OCI-LY3 (cell line): ENCODE data around the gene ITPR1.

ENCODE experiments used
- H2AFZ ChIP-seq: fragments of 200-600, 300-600 bp; shearing (Covaris generic); 2 replicates; pipeline ENCODE4 v1.6.0; 2014; ENCODE audit warnings: antibody characterized with exemption, low read depth, low read length
- H3K27ac ChIP-seq: fragments of 200-600, 300-600 bp; sonication (generic); 2 replicates; pipeline ENCODE4 v1.5.1; 2014; ENCODE audit warnings: mild to moderate bottlenecking, low read length, moderate library complexity, mixed read lengths
- H3K27me3 ChIP-seq: fragments of 200-600, 300-600 bp; sonication (generic); 2 replicates; pipeline ENCODE4 v1.6.1; 2014; ENCODE audit warnings: low read depth, low read length, mixed read lengths
- H3K36me3 ChIP-seq: fragments of 200-600, 300-600 bp; sonication (generic); replicated peaks from 2 replicates; pipeline ENCODE3; 2014; ENCODE audit warnings: low read depth, low read length, mixed read lengths
- H3K4me1 ChIP-seq: fragments of 300-600, 200-600 bp; sonication (generic); 2 replicates; pipeline ENCODE4 v1.6.1; 2014; ENCODE audit warnings: low read length, mixed read lengths
- H3K4me2 ChIP-seq: fragments of 200-600, 300-600 bp; sonication (generic); 2 replicates; pipeline ENCODE4 v1.6.1; 2014; ENCODE audit warnings: low read length, mixed read lengths
- H3K4me3 ChIP-seq: fragments of 300-600, 200-600 bp; sonication (generic); 2 replicates; pipeline ENCODE4 v1.5.1; 2014; ENCODE audit warnings: antibody characterized with exemption, mild to moderate bottlenecking, low read length, moderate library complexity
- H3K79me2 ChIP-seq: fragments of 300-600, 200-600 bp; shearing (Covaris generic); 2 replicates; pipeline ENCODE4 v1.6.1; 2014; ENCODE audit warnings: mild to moderate bottlenecking, low read length, mixed read lengths
- H3K9ac ChIP-seq: fragments of 300-600, 200-600 bp; shearing (Covaris generic); 2 replicates; pipeline ENCODE4 v1.6.0; 2014; ENCODE audit warnings: mild to moderate bottlenecking, low read length, moderate library complexity
- H3K9me3 ChIP-seq: fragments of 200-600, 300-600 bp; shearing (Covaris generic); 2 replicates; pipeline ENCODE4 v1.6.1; 2014; ENCODE audit warnings: low read length, mixed read lengths; ENCODE audit not compliant: insufficient read depth
- H4K20me1 ChIP-seq: fragments of 200-600, 300-600 bp; sonication (generic); 2 replicates; pipeline ENCODE4 v1.6.1; 2016; ENCODE audit warnings: low read length, mixed read lengths; ENCODE audit not compliant: insufficient read depth
- EZH2phosphoT487 ChIP-seq: fragments of 200-600 bp; shearing (Covaris generic); IDR thresholded peaks from 2 replicates; pipeline ENCODE4 v1.6.1; 2018; ENCODE audit warnings: antibody characterized with exemption, mixed run types, low read depth
- TF ChIP-seq, protein P1 (sequence below): fragments of 200-600, 300-600 bp; sonication (generic); IDR thresholded peaks from 2 replicates; pipeline ENCODE4 v1.5.1; 2014; ENCODE audit warnings: antibody characterized with exemption, low read length, low read depth

Gene ITPR1

DNA sequence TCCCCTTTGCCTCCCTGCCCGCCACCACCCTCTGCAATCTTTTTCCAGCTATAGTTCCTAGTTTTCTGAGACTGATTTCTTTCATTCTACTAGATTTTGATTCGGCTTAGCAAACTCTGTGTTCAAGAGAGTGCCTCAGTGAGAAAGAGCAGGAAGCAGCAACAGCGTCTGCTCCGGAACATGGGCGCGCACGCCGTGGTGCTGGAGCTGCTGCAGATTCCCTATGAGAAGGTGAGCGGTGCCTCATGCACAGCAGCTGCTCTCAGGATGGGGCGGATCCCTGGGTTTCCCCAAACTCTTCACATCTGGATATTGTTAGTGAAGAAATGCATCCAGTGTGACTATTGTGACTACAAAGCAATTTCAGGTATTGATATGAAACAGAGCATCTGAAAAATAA lies 191.8 kb downstream of the ITPR1 start:
- no peak overlapping the region for H3K4me2 ChIP-seq
- H3K9ac ChIP-seq = no peak overlapping the region
- no peaks in the 10 kb centered on the region for H3K36me3 ChIP-seq
- H3K79me2 ChIP-seq = no peaks in the 10 kb centered on the region
- H3K4me3 ChIP-seq = no peak overlapping the region
- H3K27me3 ChIP-seq = no peaks in the 10 kb centered on the region
- H4K20me1 ChIP-seq = no peaks in the 10 kb centered on the region
- H2AFZ ChIP-seq = no peak overlapping the region
- TF ChIP-seq, protein P1, sequence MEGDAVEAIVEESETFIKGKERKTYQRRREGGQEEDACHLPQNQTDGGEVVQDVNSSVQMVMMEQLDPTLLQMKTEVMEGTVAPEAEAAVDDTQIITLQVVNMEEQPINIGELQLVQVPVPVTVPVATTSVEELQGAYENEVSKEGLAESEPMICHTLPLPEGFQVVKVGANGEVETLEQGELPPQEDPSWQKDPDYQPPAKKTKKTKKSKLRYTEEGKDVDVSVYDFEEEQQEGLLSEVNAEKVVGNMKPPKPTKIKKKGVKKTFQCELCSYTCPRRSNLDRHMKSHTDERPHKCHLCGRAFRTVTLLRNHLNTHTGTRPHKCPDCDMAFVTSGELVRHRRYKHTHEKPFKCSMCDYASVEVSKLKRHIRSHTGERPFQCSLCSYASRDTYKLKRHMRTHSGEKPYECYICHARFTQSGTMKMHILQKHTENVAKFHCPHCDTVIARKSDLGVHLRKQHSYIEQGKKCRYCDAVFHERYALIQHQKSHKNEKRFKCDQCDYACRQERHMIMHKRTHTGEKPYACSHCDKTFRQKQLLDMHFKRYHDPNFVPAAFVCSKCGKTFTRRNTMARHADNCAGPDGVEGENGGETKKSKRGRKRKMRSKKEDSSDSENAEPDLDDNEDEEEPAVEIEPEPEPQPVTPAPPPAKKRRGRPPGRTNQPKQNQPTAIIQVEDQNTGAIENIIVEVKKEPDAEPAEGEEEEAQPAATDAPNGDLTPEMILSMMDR = no peak
- TF ChIP-seq EZH2phosphoT487 = no peak
- H3K9me3 ChIP-seq = no peaks in the 10 kb centered on the region
- H3K27ac ChIP-seq = no peak overlapping the region
- no peaks in the 10 kb centered on the region for H3K4me1 ChIP-seq

DNA sequence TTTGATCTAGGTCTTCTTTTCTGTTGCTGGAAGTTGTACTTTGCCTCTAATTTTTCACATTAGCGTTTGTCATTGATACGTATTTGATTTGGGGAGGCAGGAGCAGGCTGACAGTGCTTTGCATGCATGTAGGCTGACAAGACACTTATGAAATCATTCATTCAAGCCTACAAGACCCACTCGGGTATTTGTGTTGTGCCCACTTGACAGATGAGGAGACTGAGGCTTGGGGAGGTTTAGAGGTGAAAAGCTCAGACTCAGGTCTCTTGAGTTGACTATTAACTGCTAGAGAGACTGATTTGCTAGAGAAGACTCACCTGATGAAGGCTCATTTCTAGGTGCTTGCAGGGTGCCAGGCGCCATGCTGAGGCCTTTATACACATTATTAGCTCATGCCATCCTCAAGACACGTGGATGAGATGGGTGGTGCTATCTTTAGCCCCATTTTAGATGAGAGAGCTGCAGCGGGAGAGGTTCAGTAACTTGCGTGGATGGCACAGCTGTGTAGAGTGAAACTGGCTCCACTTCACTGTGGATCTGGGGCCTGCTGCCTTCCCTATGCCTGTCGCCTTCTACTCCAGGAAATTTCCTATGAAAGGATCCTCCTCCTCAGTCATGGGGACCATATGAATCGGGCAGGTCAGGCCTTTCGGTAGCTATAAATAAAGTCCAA lies 192.7 kb downstream of the ITPR1 start:
- Histone ChIP-seq H3K27me3 (no peaks in the 10 kb centered on the region), H3K4me3 (no peak overlapping the region), H3K9me3 (no peaks in the 10 kb centered on the region), H4K20me1 (no peaks in the 10 kb centered on the region), H3K79me2 (no peaks in the 10 kb centered on the region), H3K36me3 (no peaks in the 10 kb centered on the region), H3K27ac (no peak overlapping the region), H3K4me2 (no peak overlapping the region), H3K9ac (no peak overlapping the region), H3K4me1 (no peaks in the 10 kb centered on the region), H2AFZ (no peak overlapping the region)
- TF ChIP-seq, protein P1 = no peak
- no peak for TF ChIP-seq EZH2phosphoT487

- Histone ChIP-seq H3K27ac (no peak overlapping the region), H4K20me1 (no peaks in the 10 kb centered on the region)
These were observed 193.5 kb downstream of the ITPR1 start for GRCh38 chr3:4686619-4687018.

GRCh38 chr3:4687167-4687566 lies 194.0 kb downstream of the ITPR1 start:
- Histone ChIP-seq H3K36me3 (no peaks in the 10 kb centered on the region), H3K79me2 (no peaks in the 10 kb centered on the region), H3K4me2 (no peak overlapping the region), H2AFZ (no peak overlapping the region), H3K27ac (no peak overlapping the region), H3K9me3 (no peaks in the 10 kb centered on the region), H4K20me1 (no peaks in the 10 kb centered on the region), H3K4me3 (no peak overlapping the region), H3K27me3 (no peaks in the 10 kb centered on the region), H3K4me1 (no peaks in the 10 kb centered on the region), H3K9ac (no peak overlapping the region)
- TF ChIP-seq EZH2phosphoT487 = no peak
- TF ChIP-seq, protein P1 = no peak

More at GRCh38 chr3:4686619-4687018, 193.5 kb downstream of the ITPR1 start:
- TF ChIP-seq, protein P1 = no peak
- no peak for TF ChIP-seq EZH2phosphoT487
- Histone ChIP-seq H3K9me3 (no peaks in the 10 kb centered on the region), H3K9ac (no peak overlapping the region), H3K36me3 (no peaks in the 10 kb centered on the region), H3K4me1 (no peaks in the 10 kb centered on the region), H3K4me2 (no peak overlapping the region), H3K79me2 (no peaks in the 10 kb centered on the region), H3K4me3 (no peak overlapping the region), H3K27me3 (no peaks in the 10 kb centered on the region), H2AFZ (no peak overlapping the region)
